HCT116 (cell line): ENCODE data around the gene RPS2. TPM values are rescaled to one million over a fixed set of nuclear protein-coding genes. Genes with fewer than 3 reads are reported as not detected.

Source experiments
- ATAC-seq: fragments of 200-7000 bp; cut with Tn5 transposase; 2 replicates; pipeline ENCODE4 v1.9.1; 2020; ENCODE audit warnings: mild to moderate bottlenecking, moderate library complexity
- BruUV-seq: library from RNA; stranded (reverse); fragments of 400-500 nt; replicated peaks from 2 replicates; lab custom pipeline; 2021; lab: Mats Ljungman, UMichigan
- CTCF ChIA-PET: fragments of 300-600 bp; sonication (Branson Sonifier 250); formaldehyde crosslinking; loops from one replicate; lab custom pipeline; 2021; ENCODE audit warnings: antibody characterized with exemption; lab: Charles Lee
- POLR2A ChIA-PET: fragments of 300-600, 350-600 bp; sonication (Branson Sonifier 250); formaldehyde crosslinking; loops from one replicate; lab custom pipeline; 2021; ENCODE audit warnings: antibody characterized with exemption; lab: Charles Lee
- RAD21 ChIA-PET, 2 experiments: fragments of 300-600 bp; sonication (Branson Sonifier 250); formaldehyde crosslinking; loops; one replicate each; lab custom pipeline; 2023; ENCODE audit warnings: low total read pairs in 2 of 2; ENCODE audit not compliant: uncharacterized antibody in 2 of 2, unreplicated experiment in 2 of 2, low non-redundant PET in 1 of 2; lab: Charles Lee
- DNase-seq: peaks from one replicate; pipeline ENCODE4 v3.0.0-alpha.2; 2010; ENCODE audit warnings: low read depth, low spot score
- H2AFZ ChIP-seq: fragments of 200-600 bp; shearing (Covaris generic), sonication (generic); 2 replicates; pipeline ENCODE4 v1.6.1; 2017; ENCODE audit warnings: low read depth, mixed run types, mixed read lengths, antibody characterized with exemption, low read length; ENCODE audit not compliant: poor library complexity, severe bottlenecking
- H3K27ac ChIP-seq: 2 replicates; pipeline ENCODE4 v1.5.1; 2012; ENCODE audit warnings: low read depth, low read length
- H3K27me3 ChIP-seq: fragments of 200-600 bp; sonication (generic); 2 replicates; pipeline ENCODE4 v1.6.1; 2016; ENCODE audit warnings: mixed run types, low read length, mixed read lengths; ENCODE audit not compliant: insufficient read depth
- H3K36me3 ChIP-seq, 2 experiments: fragments of 200-500 bp in 1 of 2; fragments of 200-600 bp in 1 of 2; sonication (Bioruptor generic) in 1 of 2; sonication (generic) in 1 of 2; 2 replicates each; pipeline versions ENCODE4 v1.5.1 to v1.6.1; 2014 to 2016; ENCODE audit warnings: low read length in 2 of 2, inconsistent platforms in 1 of 2, mixed read lengths in 1 of 2, mixed run types in 1 of 2; ENCODE audit not compliant: insufficient read depth in 2 of 2, control insufficient read depth in 1 of 2
- H3K4me1 ChIP-seq, 2 experiments: fragments of 200-600 bp in 1 of 2; sonication (generic) in 1 of 2; 2 replicates each; pipeline versions ENCODE4 v1.5.1 to v1.6.1; 2012 to 2017; ENCODE audit warnings: low read length in 2 of 2, inconsistent platforms in 1 of 2, mild to moderate bottlenecking in 1 of 2, mixed read lengths in 1 of 2, mixed run types in 1 of 2, moderate library complexity in 1 of 2; ENCODE audit not compliant: insufficient read depth in 2 of 2, control insufficient read depth in 1 of 2
- H3K4me2 ChIP-seq: fragments of 200-600 bp; sonication (generic); 2 replicates; pipeline ENCODE4 v1.6.1; 2017; ENCODE audit warnings: mixed run types, low read length, mixed read lengths
- H3K4me3 ChIP-seq, 2 experiments: fragments of 200-600 bp in 1 of 2; sonication (generic) in 1 of 2; replicated peaks in 1 of 2; 2 replicates each; pipeline ENCODE4 v1.5.1; 2011 to 2016; ENCODE audit warnings: low read length in 2 of 2, control low read depth in 1 of 2, low read depth in 1 of 2, mild to moderate bottlenecking in 1 of 2, mixed read lengths in 1 of 2, mixed run types in 1 of 2
- H3K79me2 ChIP-seq: fragments of 200-600 bp; sonication (generic); 2 replicates; pipeline ENCODE4 v1.6.1; 2017; ENCODE audit warnings: mild to moderate bottlenecking, mixed run types, low read length, moderate library complexity, mixed read lengths; ENCODE audit not compliant: insufficient read depth
- H3K9ac ChIP-seq: fragments of 200-600 bp; sonication (generic); 2 replicates; pipeline ENCODE4 v1.6.1; 2016; ENCODE audit warnings: low read length, mixed read lengths
- H3K9me2 ChIP-seq: fragments of 200-600 bp; sonication (generic), shearing (Covaris generic); 2 replicates; pipeline ENCODE4 v1.6.1; 2017; ENCODE audit warnings: mixed run types, mild to moderate bottlenecking, moderate library complexity; ENCODE audit not compliant: insufficient read depth
- H3K9me3 ChIP-seq, 2 experiments: fragments of 200-500 bp in 1 of 2; fragments of 200-600 bp in 1 of 2; sonication (Bioruptor generic) in 1 of 2; sonication (generic) in 1 of 2; 2 replicates each; pipeline ENCODE4 v1.6.1; 2014 to 2017; ENCODE audit warnings: low read length in 2 of 2, mixed read lengths in 2 of 2, inconsistent platforms in 1 of 2, low read depth in 1 of 2, mild to moderate bottlenecking in 1 of 2, mixed run types in 1 of 2, moderate library complexity in 1 of 2; ENCODE audit not compliant: control insufficient read depth in 1 of 2, insufficient read depth in 1 of 2
- H4K20me1 ChIP-seq: fragments of 200-600 bp; sonication (generic), shearing (Covaris generic); 2 replicates; pipeline ENCODE4 v1.6.1; 2017; ENCODE audit warnings: mixed run types, mild to moderate bottlenecking, moderate library complexity; ENCODE audit not compliant: insufficient read depth
- CBX3 ChIP-seq: IDR thresholded peaks from 2 replicates; pipeline ENCODE4 v1.6.1; 2012; ENCODE audit warnings: low read depth
- CEBPB ChIP-seq: IDR thresholded peaks from 2 replicates; pipeline ENCODE4 v1.6.1; 2012; ENCODE audit warnings: low read depth
- EZH2 ChIP-seq: fragments of 200-600 bp; sonication (generic); IDR thresholded peaks from 2 replicates; pipeline ENCODE4 v1.6.1; 2017; ENCODE audit warnings: antibody characterized with exemption, mixed run types
- EZH2phosphoT487 ChIP-seq: fragments of 200-600 bp; IDR thresholded peaks from 2 replicates; pipeline ENCODE4 v1.6.1; 2018; ENCODE audit warnings: antibody characterized with exemption, borderline replicate concordance
- POLR2A ChIP-seq: IDR thresholded peaks from 2 replicates; pipeline ENCODE4 v1.7.0; 2011; ENCODE audit warnings: borderline replicate concordance; ENCODE audit not compliant: insufficient read depth, insufficient read length; ENCODE audit errors: extremely low read depth
- POLR2AphosphoS5 ChIP-seq: IDR thresholded peaks from 2 replicates; pipeline ENCODE4 v1.6.1; 2011; ENCODE audit warnings: mild to moderate bottlenecking, low read depth, low read length, moderate library complexity
- RAD21 ChIP-seq: IDR thresholded peaks from 2 replicates; pipeline ENCODE4 v1.6.1; 2012; ENCODE audit warnings: low read depth, mild to moderate bottlenecking
- REST ChIP-seq: IDR thresholded peaks from 2 replicates; pipeline ENCODE4 v1.6.1; 2012; ENCODE audit warnings: low read depth
- SIN3A ChIP-seq: IDR thresholded peaks from 2 replicates; pipeline ENCODE4 v1.6.1; 2012; ENCODE audit warnings: low read depth
- SP1 ChIP-seq: IDR thresholded peaks from 2 replicates; pipeline ENCODE4 v1.6.1; 2012; ENCODE audit warnings: low read depth
- SRF ChIP-seq: IDR thresholded peaks from 2 replicates; pipeline ENCODE4 v1.6.1; 2012; ENCODE audit warnings: low read depth
- ZBTB33 ChIP-seq: IDR thresholded peaks from 2 replicates; pipeline ENCODE4 v1.6.1; 2011; ENCODE audit warnings: mild to moderate bottlenecking, low read length, moderate library complexity; ENCODE audit not compliant: insufficient replicate concordance; ENCODE audit errors: extremely low read depth
- intact Hi-C: fragments of 100-400 bp; cut with micrococcal nuclease; formaldehyde crosslinking; loops from 2 replicates; pipeline ENCODE4 v1.10.0; 2022
- total RNA-seq: library from RNA; stranded (reverse); gene quantifications from one replicate; pipeline ENCODE4 v1.2.1, GENCODE V29; 2021; ENCODE audit not compliant: unreplicated experiment
- TF ChIP-seq, protein P1 (sequence below): IDR thresholded peaks from 2 replicates; pipeline ENCODE4 v1.6.1; 2012

Gene RPS2
- total RNA-seq, 1 experiment from 2014 or later = 6,265 TPM

DNA sequence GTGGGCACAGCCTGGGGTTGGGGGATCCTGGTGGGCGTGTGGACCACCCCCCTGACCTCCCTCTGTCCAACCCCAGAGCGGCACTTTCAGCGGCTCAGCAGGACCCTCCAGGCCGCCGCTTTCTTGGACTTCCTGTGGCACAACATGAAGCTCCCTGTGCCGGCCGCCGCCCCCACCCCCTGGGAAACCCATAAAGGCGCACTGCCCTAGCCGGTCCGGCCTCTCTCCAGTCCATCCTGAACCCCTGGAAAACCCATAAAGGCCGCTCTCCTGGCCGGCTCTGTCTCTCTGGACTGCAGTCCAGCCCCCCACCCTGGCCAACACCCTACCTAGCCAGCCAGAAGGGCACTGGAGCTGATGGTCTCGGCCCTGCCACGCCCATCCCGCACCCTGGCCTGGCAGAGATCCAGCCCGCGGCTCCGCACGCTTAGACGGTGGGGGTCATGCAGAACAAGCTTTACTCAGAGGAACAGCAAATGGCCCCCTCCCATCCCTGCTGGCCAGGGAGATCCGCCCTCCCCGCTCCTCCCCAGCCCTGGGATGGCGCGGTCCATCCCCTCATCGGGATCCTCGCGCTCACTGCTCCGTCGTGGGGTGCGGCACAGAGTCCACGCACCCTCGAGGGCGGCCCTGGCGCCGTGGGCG lies 14.0 kb upstream of the RPS2 start (continued):
- TF ChIP-seq REST (no peak), SIN3A (no peak), SP1 (no peak), SRF (no peak), CEBPB (no peak), CBX3 (no peak)

GRCh38 chr16:1977875-1978268 lies 13.2 kb upstream of the RPS2 start:
- H3K36me3 ChIP-seq = peaks cover 0 to 41% of the 10 kb centered on the region in 2 experiments; a peak in 2 of 4 replicates
- no TSS peak for BruUV-seq
- H3K79me2 ChIP-seq = peaks cover 22% of the 10 kb centered on the region
- H3K27me3 ChIP-seq = no peaks in the 10 kb centered on the region
- no peaks in the 10 kb centered on the region for H4K20me1 ChIP-seq
- no peaks in the 10 kb centered on the region for H3K9me2 ChIP-seq
- peak overlapping the region; percentile 97 for H3K4me2 ChIP-seq
- ChIA-PET RAD21 (interaction anchor here in 1 of 2 experiments (0.6 kb wide), 1 partner anchor 13 kb away, joined by 6 read pairs; the partner anchor contains the start of gene RPS2), POLR2A (interaction anchor here (3.3 to 12.5 kb wide), 2 partner anchors 12 to 17 kb away, joined by 14 to 104 read pairs; partner anchors contain the start of genes NDUFB10, RNF151 and RPS2), CTCF (interaction anchor here (1.4 kb wide), 1 partner anchor 26 kb away, joined by 5 read pairs; no protein-coding TSS in a partner anchor)
- TF ChIP-seq EZH2 = no peak
- no peak for TF ChIP-seq EZH2phosphoT487
- no peak for TF ChIP-seq RAD21
- TF ChIP-seq, protein P1, sequence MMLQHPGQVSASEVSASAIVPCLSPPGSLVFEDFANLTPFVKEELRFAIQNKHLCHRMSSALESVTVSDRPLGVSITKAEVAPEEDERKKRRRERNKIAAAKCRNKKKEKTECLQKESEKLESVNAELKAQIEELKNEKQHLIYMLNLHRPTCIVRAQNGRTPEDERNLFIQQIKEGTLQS = no peak
- TF ChIP-seq ZBTB33 = no peak
- no peak for TF ChIP-seq SRF
- no peak for TF ChIP-seq POLR2A
- TF ChIP-seq POLR2AphosphoS5 = no peak
- H3K4me3 ChIP-seq = no peak overlapping the region
- no peaks in the 10 kb centered on the region for H3K9me3 ChIP-seq
- intact Hi-C loops = no loop called here
- H3K4me1 ChIP-seq = peaks cover 42 to 64% of the 10 kb centered on the region in 2 experiments
- peak overlapping the region; percentile 84 for H3K9ac ChIP-seq
- H3K27ac ChIP-seq = peak overlapping the region; percentile 88; the same call in 1 of the 2 replicates
- ATAC-seq = no peak
- no peak overlapping the region for H2AFZ ChIP-seq
- no peak for DNase-seq
